Measurements from ENCODE around the gene LDB3.

The LDB3 gene

DNA sequence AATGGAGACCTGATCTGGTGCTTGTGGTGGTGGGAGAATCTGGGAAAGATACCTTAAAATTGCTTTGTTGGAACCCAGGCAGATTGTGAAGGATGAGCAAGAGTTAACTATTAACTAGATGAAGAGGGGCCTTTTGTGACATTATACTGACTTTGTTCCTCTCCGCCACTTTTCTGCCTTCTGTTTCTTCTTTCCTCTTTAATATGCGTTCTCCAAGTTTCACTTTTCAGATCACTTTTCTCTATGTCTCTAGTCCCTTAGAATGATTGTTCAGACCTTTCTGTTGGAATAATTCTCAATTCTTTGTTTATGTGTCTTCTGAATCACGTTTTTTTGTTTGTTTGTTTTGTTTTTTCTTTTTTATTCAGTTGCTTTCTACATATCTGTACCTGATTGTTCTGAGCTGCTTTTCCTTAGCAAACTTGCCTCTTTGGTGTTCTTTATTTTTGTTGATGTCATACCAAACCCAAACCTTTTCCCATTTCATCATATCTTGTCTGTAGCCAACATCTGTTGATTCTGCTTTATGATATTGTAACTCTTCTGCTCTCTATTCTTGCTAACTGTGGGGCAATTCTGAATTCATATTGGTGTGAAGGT is 90.9 kb downstream of the LDB3 start:
- DNase-seq (ENCODE audit: low read depth in 2 of 2): no peak

DNA sequence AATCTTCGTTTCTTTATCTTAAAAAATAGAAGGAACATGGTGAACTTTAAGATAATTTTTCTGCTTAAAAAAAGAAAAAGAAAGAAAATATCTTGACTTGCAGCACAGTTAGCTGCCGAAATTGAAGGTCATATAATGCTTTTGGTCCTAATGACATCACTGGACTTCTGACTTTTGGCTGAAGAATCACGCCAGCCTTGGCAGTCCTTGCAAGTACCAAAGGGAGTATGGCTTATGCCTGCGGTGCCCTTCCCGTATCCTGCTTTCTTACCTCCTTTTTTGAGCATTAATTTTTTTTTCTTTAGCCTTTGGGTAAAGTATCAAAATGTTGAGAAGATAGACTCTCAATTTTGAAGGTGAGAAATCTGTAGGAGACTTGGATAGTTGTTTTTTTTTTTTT is 95.1 kb downstream of the LDB3 start:
- no peak for DNase-seq (ENCODE audit: low read depth in 2 of 2)

DNA sequence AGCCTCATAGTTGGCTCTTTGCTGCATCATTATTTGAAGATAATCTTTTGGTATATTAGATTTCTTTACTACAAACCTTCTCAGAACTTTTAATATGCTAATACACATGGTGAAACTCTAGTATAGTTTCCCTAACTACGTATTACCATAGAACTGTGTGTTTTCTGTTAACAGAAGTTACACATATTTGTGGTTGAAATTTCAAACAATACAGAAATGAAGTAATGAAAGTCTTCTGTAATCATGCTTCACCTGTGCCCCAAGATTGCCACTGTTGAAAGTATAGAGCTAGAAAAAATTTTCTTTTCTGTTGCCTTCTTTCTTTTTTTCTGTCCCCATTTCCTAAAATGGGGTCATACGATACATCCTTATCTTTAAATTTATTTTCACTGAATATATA is 97.2 kb downstream of the LDB3 start:
- no peak for DNase-seq (ENCODE audit: low read depth in 2 of 2)

DNA sequence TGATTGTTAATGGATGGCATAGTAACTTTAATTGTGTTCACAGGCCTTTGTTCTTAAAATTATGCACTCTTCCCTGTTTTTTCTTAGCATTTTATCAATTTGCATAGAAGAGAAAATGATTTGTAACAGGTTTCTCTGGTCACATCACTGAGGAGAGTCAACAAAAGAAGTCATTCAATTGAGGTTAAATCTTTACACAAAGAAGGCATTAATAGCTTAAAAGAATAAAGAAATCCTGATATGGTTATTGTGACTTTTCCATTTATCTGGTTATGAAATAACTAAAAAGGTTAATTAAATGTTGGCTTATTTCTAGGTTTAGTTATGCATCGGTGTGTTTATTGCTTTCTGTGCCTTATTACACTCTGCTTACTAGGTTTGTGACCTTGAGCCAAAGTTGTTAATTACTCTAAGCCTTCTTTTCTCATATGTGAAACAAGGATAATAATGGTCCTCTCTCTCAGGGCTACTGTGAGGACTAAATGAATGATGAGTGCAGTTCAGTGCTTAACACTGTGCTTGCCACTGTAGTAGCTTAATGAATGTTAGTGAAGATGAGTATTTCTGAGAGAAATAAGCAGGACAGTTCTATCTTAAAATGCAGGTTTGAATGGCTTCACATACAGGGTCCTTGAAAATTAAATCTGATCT is 100.2 kb downstream of the LDB3 start:
- DNase-seq (ENCODE audit: low read depth in 2 of 2): no peak

DNA sequence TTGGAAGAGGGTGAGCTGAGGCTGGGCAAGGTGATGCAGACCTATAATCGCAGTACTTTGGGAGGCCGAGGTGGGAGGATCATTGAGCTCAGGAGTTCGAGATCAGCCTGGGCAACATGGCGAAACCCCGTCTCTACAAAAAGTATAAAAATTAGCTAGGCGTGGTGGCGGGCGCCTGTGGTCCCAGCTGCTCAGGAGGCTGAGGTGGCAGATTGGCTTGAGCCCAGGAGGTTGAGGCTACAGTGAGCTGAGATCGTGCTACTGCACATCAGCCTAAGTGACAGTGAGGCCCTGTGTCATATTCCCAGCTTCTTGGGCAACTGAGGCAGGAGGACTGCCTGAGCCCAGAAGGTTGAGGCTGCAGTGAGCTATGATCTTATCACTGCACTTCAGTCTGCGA is 101.7 kb downstream of the LDB3 start:
- DNase-seq (ENCODE audit: low read depth in 2 of 2): no peak

DNA sequence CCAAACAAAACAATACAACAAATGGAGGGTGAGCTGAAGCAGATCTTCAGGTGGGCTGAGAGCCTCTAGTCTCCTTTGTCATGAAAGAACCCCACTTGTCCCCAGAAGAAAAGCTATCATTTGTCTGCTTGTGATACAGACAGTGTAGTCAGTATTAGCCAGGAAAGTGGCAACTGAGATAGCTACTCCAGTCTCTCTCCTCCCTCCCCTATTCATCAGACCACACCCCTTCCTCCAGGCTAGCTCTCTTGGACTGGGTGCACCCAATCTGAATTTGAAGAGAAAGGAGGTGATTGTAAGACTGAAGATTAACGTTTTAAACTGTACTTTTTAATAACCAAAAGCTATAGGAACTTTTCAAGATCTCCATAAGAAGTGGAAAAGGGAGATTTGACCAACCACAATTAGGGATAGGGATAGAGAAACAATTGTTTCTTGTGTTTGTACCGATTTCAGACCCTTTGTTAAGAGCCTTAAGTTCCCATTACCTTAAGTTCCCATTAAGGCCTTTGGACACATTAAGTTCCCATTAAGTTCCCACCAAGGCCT is 102.2 kb downstream of the LDB3 start:
- DNase-seq (ENCODE audit: low read depth in 2 of 2): no peak

DNA sequence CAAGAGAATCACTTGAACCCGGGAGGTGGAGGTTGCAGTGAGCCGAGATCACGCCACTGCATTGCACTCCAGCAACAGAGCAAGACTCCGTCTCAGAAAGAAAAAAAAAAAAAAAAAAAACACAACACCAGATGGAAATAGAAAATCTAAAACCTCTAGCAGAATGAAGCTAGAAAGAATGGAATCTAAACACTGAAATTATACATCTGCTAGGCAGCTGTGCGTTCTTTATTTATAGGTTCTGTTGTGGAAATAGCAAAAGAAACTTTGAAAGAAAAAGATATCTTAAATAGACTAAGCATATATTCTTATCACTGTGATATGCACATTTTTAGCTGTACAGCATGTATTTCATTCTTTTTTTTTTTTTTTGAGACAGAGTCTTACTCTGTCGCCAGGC is 105.2 kb downstream of the LDB3 start:
- DNase-seq (ENCODE audit: low read depth in 2 of 2): no peak

DNA sequence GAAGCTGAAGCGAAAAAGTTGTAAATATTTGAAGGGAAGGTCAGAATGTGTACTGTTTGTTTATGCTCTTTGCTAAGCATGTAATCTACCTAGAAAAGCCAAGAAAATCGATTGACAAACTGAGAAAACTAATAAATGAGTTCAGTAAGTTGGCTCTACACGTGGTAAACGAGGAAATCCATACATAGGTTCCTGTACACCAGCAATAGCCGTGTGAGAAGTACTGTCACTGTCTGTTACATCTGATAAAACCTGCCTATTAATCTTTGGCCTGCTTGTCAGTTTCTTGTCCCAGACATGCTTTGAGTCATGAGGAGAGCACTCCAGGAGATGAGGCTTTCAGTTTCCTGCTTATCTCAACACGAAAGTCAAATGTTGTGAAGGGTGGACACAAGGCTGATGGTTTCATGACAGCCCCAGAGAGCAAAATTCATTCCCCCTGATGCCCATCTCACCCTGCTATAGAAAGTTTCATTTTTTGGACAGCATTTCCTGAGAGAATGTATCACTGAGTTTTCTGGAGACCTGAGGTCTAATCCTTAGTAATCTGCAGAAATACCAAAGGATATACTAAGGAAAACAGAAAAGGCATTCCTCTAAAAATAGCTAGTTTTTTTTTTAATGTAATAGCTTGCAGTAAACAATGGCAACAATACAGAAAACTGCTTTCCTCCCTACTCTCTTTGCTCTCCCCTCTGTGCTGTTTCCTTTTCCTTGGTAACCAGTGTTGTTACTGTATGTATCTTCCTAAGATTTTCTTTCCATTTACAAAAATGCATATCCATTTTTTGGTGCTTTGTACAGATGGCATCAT is 107.0 kb downstream of the LDB3 start:
- DNase-seq (ENCODE audit: low read depth in 2 of 2): no peak

DNA sequence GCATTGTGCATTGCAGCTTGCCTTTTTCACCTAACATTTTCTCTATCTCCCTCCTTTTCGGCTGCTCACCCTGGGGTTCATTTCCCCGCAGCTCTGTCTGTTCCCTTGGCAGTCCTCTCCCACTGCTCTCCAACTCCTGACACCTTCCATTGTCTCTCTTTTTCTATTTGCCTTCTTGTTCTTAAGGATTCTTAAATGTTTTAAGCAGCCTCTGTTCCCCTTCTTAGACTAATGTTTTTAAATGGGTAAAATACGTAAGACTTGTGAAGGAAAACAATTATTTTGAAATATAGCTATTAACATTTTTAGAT is 107.5 kb downstream of the LDB3 start:
- no peak for DNase-seq (ENCODE audit: low read depth in 2 of 2)

DNA sequence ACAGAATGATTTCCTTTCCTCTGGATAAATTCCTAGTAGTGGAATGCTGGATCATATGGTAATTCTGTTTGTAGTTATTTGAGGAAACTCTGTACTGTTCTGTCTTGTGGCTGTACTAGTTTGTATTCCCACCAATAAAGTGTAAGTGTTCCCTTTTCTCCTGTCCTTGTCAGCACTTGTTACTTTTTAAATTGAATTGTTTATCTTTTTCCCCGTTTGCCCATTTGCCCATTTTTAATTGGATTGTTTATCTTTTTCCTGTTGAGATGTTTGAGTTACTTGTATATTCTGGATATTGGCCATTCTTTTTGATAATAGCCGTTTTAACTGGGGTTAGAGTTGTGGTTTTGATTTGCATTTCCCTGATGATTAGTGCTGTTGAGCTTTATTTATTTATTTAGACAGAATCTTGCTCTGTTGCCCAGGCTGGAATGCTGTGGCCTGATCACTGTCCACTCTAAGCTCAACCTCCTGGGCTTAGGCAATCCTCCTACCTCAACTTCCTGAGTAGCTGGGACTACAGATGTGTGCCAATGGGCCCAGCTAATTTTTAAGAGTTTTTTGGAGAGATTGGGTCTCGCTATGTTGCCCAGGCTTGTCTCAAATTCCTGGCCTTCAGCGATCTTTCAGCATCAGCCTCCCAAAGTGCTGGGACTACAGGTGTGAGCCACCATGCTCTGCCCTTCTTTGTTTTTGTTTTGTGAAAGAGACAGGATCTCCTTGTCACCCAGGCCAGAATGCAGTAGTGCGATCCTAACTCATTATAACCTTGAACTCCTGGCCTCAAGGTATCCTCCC is 111.1 kb downstream of the LDB3 start:
- no peak for DNase-seq (ENCODE audit: low read depth in 2 of 2)

DNA sequence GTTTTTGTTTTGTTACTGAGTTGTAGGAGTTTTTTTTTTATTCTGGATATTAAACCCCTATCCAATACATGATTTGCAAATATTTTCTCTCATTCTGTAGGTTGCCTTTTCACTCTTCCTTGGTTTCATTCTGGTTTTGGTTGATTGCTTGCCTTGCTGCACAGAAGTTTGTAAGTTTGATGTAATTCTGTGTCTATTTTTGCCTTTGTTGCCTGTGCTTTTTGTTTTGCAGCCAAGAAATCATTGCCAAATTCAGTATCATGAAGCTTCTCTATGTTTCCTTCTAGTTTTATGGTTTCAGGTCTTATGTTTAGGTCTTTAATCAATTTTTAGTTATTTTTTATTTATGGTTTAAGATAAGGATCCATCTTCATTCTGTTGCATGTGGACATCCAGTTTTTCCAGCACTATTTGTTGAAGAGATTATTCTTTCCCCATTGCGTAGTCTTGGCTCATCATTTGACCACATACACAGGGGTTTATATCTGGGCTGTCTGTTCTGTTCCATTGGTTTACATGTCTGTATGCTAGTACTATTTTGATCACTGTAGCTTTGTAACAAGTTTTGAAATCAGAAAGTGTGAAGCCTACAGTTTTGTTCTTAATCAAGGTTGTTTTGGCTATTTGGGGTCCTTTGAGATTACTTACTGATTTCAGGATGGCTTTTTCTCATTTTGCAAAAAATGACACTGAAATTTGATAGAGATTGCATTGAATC is 114.5 kb downstream of the LDB3 start:
- no peak for DNase-seq (ENCODE audit: low read depth in 2 of 2)

DNA sequence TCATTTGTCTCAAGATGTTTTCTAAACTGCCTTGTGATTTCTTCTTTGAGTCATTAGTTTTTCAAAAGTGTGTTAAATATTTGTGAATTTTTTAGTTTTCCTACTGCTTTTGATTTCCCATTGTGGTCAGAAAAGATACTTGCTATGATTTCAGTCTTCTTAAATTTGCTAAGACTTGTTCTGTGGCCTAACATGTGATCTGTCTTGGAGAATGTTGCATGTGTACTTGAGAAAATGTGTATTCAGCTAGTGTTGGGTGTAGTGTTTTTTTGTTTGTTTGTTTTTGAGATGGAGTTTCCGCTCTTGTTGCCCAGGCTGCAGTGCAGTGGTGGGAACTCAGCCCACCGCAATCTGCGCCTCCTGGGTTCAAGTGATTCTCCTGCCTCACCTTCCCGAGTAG is 116.7 kb downstream of the LDB3 start:
- DNase-seq (ENCODE audit: low read depth in 2 of 2): no peak
